CD4-positive, alpha-beta T cell treated with Interleukin-17A for 1 hour (primary cell): ENCODE measurements around the gene SPRTN.

Source experiments
- DNase-seq: peaks from one replicate; pipeline ENCODE4 v3.0.0-alpha.2; 2020

SPRTN gene

GRCh38 chr1:231376875-231377549 is 38.9 kb downstream of the SPRTN start:
- no peak for DNase-seq

GRCh38 chr1:231381729-231382128 is 43.6 kb downstream of the SPRTN start:
- DNase-seq, result no peak

GRCh38 chr1:231382426-231382825 is 44.3 kb downstream of the SPRTN start:
- no peak for DNase-seq

GRCh38 chr1:231383159-231383860 is 45.2 kb downstream of the SPRTN start:
- no peak for DNase-seq

DNA sequence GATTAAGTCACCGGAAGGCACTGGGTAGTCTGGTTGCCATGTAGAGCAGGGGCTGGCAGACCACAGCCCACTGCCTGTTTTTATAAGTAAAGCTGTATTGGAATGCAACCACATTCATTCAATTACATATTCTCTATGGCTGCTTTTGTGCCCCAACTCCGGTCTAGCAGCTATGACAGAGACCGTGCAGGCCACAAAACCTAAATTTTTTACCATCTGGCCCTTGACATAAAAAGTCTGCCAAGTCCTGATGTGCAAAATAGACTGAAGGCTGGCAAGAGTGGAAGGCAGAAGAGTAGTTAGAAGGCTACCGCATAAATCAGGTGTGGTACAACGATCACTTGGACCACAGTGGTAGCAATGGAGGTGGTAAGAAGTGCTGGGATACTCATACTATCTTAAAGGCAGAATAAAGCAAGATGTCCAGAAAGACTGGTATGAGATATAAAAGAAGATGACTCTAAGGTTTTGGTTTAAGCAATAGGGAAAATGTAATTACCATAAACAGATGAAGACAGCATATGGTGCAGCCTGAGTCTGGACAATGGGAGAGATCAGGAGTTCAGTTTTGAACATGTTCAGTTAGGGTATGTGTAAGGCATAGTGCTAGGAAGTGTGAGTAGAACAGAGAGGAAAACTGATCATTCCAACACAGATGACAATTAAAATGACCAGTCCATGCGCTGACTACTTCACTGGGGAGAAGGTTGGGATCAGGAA is 46.8 kb downstream of the SPRTN start:
- no peak for DNase-seq

GRCh38 chr1:231385416-231385748 is 47.3 kb downstream of the SPRTN start:
- DNase-seq, result no peak

GRCh38 chr1:231386466-231386865 is 48.4 kb downstream of the SPRTN start:
- DNase-seq, result no peak

DNA sequence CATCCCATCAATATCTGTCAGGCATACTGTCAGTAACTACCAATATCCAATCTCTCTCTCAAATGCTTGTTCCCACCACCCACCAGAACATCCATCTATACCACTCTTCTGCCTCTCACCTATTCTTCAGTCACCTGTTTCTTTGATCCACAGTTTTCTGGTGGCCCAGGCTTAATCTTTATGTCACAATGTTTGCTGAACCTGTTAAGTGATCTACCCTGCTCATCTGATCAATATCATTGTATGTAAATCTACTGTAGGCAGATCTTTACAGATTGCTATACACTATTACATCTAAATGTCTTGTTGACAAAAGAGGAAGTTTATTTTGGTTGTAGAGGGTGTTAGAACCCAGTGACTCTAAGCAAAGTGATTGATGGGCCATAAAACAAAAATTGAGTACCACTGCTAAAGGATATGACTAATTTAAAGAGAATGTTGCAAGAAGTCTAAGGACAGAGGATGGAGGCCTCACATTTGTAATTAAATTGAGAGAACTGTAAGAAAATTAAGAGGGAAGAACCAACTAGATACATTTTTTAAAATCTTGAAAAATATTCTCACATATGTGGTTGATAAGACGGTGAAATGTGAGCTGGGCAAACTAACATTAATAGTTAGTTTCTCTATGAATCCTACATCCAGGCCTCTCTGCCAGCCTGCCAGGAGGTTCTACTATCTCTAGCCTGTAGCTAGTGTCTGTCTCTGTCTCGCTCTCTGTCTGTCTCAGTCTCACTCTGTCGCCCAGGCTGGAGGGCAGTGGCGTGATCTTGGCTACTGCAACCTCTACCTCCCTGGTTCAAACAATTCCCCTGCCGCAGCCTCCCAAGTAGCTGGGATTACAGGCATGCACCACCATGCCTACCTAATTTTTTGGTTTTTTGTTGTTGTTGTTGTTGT is 49.9 kb downstream of the SPRTN start:
- no peak for DNase-seq

DNA sequence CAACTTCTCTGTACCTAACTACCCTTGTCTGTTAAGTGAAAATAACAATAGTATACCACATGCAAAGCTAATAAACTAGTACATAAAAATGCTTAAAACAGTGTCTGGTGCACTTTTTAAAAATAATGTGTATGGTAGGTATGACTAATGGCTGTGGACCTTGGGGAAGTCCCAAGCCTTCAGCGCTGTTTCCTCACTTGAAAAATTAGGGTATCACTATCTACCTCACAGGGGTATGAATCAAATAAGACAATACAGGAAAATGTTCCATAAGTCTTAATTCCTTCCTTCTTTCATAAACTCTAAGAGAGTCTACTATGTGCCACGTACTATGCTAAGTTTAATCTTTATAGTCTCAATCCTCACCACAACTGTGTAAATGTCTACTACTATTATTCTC is 52.0 kb downstream of the SPRTN start:
- DNase-seq, result no peak

- no peak for DNase-seq
Measured at GRCh38 chr1:231392389-231393131, 54.5 kb downstream of the SPRTN start.

- no peak for DNase-seq
Measured at GRCh38 chr1:231393668-231394067, 55.6 kb downstream of the SPRTN start.

DNA sequence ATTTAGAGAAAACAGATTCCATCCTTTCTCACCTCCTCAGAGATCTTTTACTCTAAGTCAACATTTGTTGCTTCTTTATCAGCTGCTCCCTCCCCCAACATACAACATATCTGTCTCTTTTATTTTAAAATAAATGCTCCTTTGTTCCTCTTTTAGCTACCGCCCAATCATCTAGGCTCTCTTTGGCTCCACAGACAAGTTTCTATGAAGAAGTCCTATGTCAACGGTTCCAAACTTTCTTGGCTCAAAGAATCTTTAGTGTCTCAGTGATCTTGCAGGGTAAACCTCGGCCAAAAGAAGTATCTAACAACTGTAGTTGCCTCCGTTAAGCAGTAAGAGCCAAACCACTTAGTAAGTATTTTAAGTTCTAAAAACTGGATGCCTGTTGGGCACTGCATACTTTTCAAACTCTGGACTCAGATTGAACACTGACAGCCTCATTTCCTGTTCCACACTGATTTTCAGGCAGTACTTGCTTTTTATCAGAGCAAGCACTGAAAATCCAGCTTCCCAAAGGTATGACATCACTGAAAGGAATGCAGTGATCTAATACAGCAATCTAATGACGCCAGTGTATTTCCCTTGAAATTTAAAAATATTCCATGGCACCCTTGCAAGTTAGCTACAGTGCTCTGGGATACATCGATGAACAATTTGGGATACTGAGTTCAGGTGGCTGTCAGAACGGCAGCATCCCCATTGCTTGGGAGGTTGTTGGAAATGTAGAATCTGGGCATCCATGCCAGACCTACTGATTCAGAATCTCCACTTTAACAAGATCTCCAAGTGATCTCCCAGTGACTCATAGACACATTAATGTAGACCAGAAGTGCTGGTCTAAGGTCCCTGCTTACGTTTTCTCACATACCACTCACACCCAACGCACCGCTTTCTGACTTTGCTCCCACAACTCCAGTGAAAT is 57.2 kb downstream of the SPRTN start:
- DNase-seq, result no peak

DNA sequence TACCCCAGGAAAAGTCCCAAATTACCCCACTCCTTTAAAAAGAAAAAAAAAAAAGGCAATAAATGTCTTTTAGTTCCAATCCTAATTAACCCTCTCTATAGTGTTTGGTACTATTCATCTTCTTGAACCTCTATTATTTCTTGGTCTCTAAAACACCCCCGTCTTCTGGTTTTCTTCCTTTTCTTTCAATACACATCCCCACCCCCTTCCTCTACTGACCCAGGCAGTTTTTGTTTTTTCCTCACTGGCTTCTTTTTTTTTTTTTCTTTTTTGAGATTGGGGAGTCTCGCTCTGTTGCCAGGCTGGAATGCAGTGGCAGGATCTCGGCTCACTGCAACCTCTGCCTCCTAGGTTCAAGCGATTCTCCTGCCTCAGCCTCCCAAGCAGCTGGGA is 57.9 kb downstream of the SPRTN start:
- no peak for DNase-seq

- no peak for DNase-seq
Measured at GRCh38 chr1:231396643-231397042, 58.5 kb downstream of the SPRTN start.

GRCh38 chr1:231397886-231398671 is 60.0 kb downstream of the SPRTN start:
- DNase-seq, result no peak

- no peak for DNase-seq
Measured at GRCh38 chr1:231401478-231401877, 63.4 kb downstream of the SPRTN start.

GRCh38 chr1:231404318-231404717 is 66.2 kb downstream of the SPRTN start:
- DNase-seq, result no peak
